ENCODE data around the gene CGREF1. TPM values are rescaled to one million over a fixed set of nuclear protein-coding genes. Genes with fewer than 3 reads are reported as not detected.
"Not testable (repeated sequence)": the region's sequence is repeated elsewhere in the genome, so short reads cannot be mapped to it uniquely, and the experiment has no call there.

The CGREF1 gene
- total RNA-seq, 1 experiment from 2014 or later = 1.0 TPM

GRCh38 chr2:27081984-27082772 lies 36.8 kb downstream of the CGREF1 start:
- no peak overlapping the region for H3K4me3 ChIP-seq (ENCODE audit: insufficient read depth, low read depth, low read length)
- peaks cover 16% of the 10 kb centered on the region for H3K27me3 ChIP-seq (ENCODE audit: control insufficient read depth, insufficient read depth, low read length)
- no peak for DNase-seq
- no peaks in the 10 kb centered on the region; the same call in 1 of the 2 replicates for H3K36me3 ChIP-seq (replicated peaks; ENCODE audit: control insufficient read depth, insufficient read depth, low read length)

GRCh38 chr2:27080603-27080936 lies 38.4 kb downstream of the CGREF1 start:
- no peak overlapping the region for H3K4me3 ChIP-seq (ENCODE audit: insufficient read depth, low read depth, low read length)
- DNase-seq = no peak
- peaks cover 5% of the 10 kb centered on the region for H3K27me3 ChIP-seq (ENCODE audit: control insufficient read depth, insufficient read depth, low read length)
- no peaks in the 10 kb centered on the region; the same call in 1 of the 2 replicates for H3K36me3 ChIP-seq (replicated peaks; ENCODE audit: control insufficient read depth, insufficient read depth, low read length)

GRCh38 chr2:27080140-27080469 lies 38.8 kb downstream of the CGREF1 start:
- Histone ChIP-seq H3K27me3 (ENCODE audit: control insufficient read depth, insufficient read depth, low read length) (peaks cover under 1% of the 10 kb centered on the region), H3K4me3 (ENCODE audit: insufficient read depth, low read depth, low read length) (no peak overlapping the region), H3K36me3 (replicated peaks; ENCODE audit: control insufficient read depth, insufficient read depth, low read length) (no peaks in the 10 kb centered on the region; the same call in 1 of the 2 replicates)
- DNase-seq = no peak

GRCh38 chr2:27079233-27080139 lies 39.4 kb downstream of the CGREF1 start:
- no peak overlapping the region for H3K4me3 ChIP-seq (ENCODE audit: insufficient read depth, low read depth, low read length)
- DNase-seq = no peak
- no peaks in the 10 kb centered on the region for H3K27me3 ChIP-seq (ENCODE audit: control insufficient read depth, insufficient read depth, low read length)
- H3K36me3 ChIP-seq (replicated peaks; ENCODE audit: control insufficient read depth, insufficient read depth, low read length) = no peaks in the 10 kb centered on the region; the same call in 1 of the 2 replicates

GRCh38 chr2:27078267-27079194 lies 40.4 kb downstream of the CGREF1 start, which contains the start of gene EMILIN1:
EMILIN1 (plus strand) TSS chr2:27078615; CDS start chr2:27079066, 451 bp downstream.
- Histone ChIP-seq H3K4me3 (ENCODE audit: insufficient read depth, low read depth, low read length) (peak within 1 kb of the TSS; percentile 5; the same call in 1 of the 2 replicates), H3K36me3 (replicated peaks; ENCODE audit: control insufficient read depth, insufficient read depth, low read length) (no peaks in the 10 kb centered on the region)
- peak; percentile 76 for DNase-seq

GRCh38 chr2:27077231-27077630 lies 41.7 kb downstream of the CGREF1 start:
- H3K27me3 ChIP-seq (ENCODE audit: control insufficient read depth, insufficient read depth, low read length) = no peaks in the 10 kb centered on the region
- H3K4me3 ChIP-seq (ENCODE audit: insufficient read depth, low read depth, low read length) = no peak overlapping the region
- H3K36me3 ChIP-seq (replicated peaks; ENCODE audit: control insufficient read depth, insufficient read depth, low read length) = no peaks in the 10 kb centered on the region
- no peak for DNase-seq

More at GRCh38 chr2:27078267-27079194, 40.4 kb downstream of the CGREF1 start, which contains the start of gene EMILIN1:
- H3K27me3 ChIP-seq (ENCODE audit: control insufficient read depth, insufficient read depth, low read length) = no peaks in the 10 kb centered on the region

- Histone ChIP-seq H3K36me3 (replicated peaks; ENCODE audit: control insufficient read depth, insufficient read depth, low read length) (no peaks in the 10 kb centered on the region), H3K4me3 (ENCODE audit: insufficient read depth, low read depth, low read length) (no peak overlapping the region), H3K27me3 (ENCODE audit: control insufficient read depth, insufficient read depth, low read length) (no peaks in the 10 kb centered on the region)
- no peak for DNase-seq
These were observed 42.6 kb downstream of the CGREF1 start for GRCh38 chr2:27076323-27076722.

GRCh38 chr2:27075566-27075871 lies 43.4 kb downstream of the CGREF1 start:
- not testable (repeated sequence) for H3K36me3 ChIP-seq (replicated peaks; ENCODE audit: control insufficient read depth, insufficient read depth, low read length); DNase-seq; H3K4me3 ChIP-seq (ENCODE audit: insufficient read depth, low read depth, low read length); H3K27me3 ChIP-seq (ENCODE audit: control insufficient read depth, insufficient read depth, low read length)

GRCh38 chr2:27074738-27075565 lies 44.0 kb downstream of the CGREF1 start:
- DNase-seq = no peak

GRCh38 chr2:27073782-27074181 lies 45.1 kb downstream of the CGREF1 start:
- peaks cover 12% of the 10 kb centered on the region for H3K36me3 ChIP-seq (replicated peaks; ENCODE audit: control insufficient read depth, insufficient read depth, low read length)
- H3K27me3 ChIP-seq (ENCODE audit: control insufficient read depth, insufficient read depth, low read length) = no peaks in the 10 kb centered on the region
- H3K4me3 ChIP-seq (ENCODE audit: insufficient read depth, low read depth, low read length) = no peak overlapping the region
- no peak for DNase-seq

More at GRCh38 chr2:27074738-27075565, 44.0 kb downstream of the CGREF1 start:
- no peak overlapping the region for H3K4me3 ChIP-seq (ENCODE audit: insufficient read depth, low read depth, low read length)
- no peaks in the 10 kb centered on the region for H3K27me3 ChIP-seq (ENCODE audit: control insufficient read depth, insufficient read depth, low read length)
- peaks cover 2% of the 10 kb centered on the region for H3K36me3 ChIP-seq (replicated peaks; ENCODE audit: control insufficient read depth, insufficient read depth, low read length)

- Histone ChIP-seq H3K4me3 (ENCODE audit: insufficient read depth, low read depth, low read length) (peak overlapping the region; percentile 73), H3K27me3 (ENCODE audit: control insufficient read depth, insufficient read depth, low read length) (no peaks in the 10 kb centered on the region), H3K36me3 (replicated peaks; ENCODE audit: control insufficient read depth, insufficient read depth, low read length) (peaks cover 18% of the 10 kb centered on the region)
- no peak for DNase-seq
These were observed 46.0 kb downstream of the CGREF1 start for GRCh38 chr2:27072920-27073319.

- Histone ChIP-seq H3K4me3 (ENCODE audit: insufficient read depth, low read depth, low read length) (peak overlapping the region; percentile 73), H3K27me3 (ENCODE audit: control insufficient read depth, insufficient read depth, low read length) (no peaks in the 10 kb centered on the region), H3K36me3 (replicated peaks; ENCODE audit: control insufficient read depth, insufficient read depth, low read length) (peaks cover 18% of the 10 kb centered on the region)
- peak; percentile 90 for DNase-seq
These were observed 46.7 kb downstream of the CGREF1 start for GRCh38 chr2:27071990-27072830.
